Epithelial cell of esophagus (primary cell): ENCODE data around the gene DIPK2B.
A peak's percentile ranks its signal among the peaks of the same experiment; 100 is the strongest.

Source experiments
- DNase-seq: peaks from one replicate; pipeline ENCODE4 v3.0.0; 2010; ENCODE audit warnings: low read depth
- H3K4me3 ChIP-seq: 2 replicates; pipeline ENCODE4 v1.5.1; 2011; ENCODE audit warnings: mild to moderate bottlenecking, low read length, control low read depth
- CTCF ChIP-seq: IDR thresholded peaks from 2 replicates; pipeline ENCODE4 v1.5.1; 2011; ENCODE audit warnings: low read depth, mild to moderate bottlenecking, low read length, control low read depth, inconsistent platforms; ENCODE audit not compliant: insufficient read depth; ENCODE audit errors: missing control alignments

The DIPK2B gene

GRCh38 chrX:45200741-45201234, at the start of gene DIPK2B:
Gene DIPK2B, minus strand, starts transcription at chrX:45200876. Its CDS starts 50 bp downstream, at chrX:45200826.
- no peak for TF ChIP-seq CTCF
- H3K4me3 ChIP-seq = no peak within 1 kb of the TSS
- DNase-seq = no peak

- DNase-seq = no peak
- no peak for TF ChIP-seq CTCF
- no peak overlapping the region for H3K4me3 ChIP-seq
Measured at GRCh38 chrX:45240301-45240700, 39.6 kb upstream of the DIPK2B start.

GRCh38 chrX:45238489-45238888, 37.8 kb upstream of the DIPK2B start:
- no peak for DNase-seq
- no peak overlapping the region for H3K4me3 ChIP-seq
- TF ChIP-seq CTCF = no peak

GRCh38 chrX:45233531-45233930, 32.9 kb upstream of the DIPK2B start:
- peak; percentile 16 for DNase-seq
- TF ChIP-seq CTCF = no peak
- no peak overlapping the region for H3K4me3 ChIP-seq

GRCh38 chrX:45232139-45232538, 31.5 kb upstream of the DIPK2B start:
- TF ChIP-seq CTCF = no peak
- H3K4me3 ChIP-seq = no peak overlapping the region
- DNase-seq = no peak

- no peak for TF ChIP-seq CTCF
- no peak overlapping the region for H3K4me3 ChIP-seq
- no peak for DNase-seq
Measured at GRCh38 chrX:45230410-45230809, 29.7 kb upstream of the DIPK2B start.

- H3K4me3 ChIP-seq = no peak overlapping the region
- TF ChIP-seq CTCF = no peak
- DNase-seq = no peak
Measured at GRCh38 chrX:45229348-45229747, 28.7 kb upstream of the DIPK2B start.
